Neural cell (in vitro differentiated cells): ENCODE results near the gene PUM1.

Source experiments
- POLR2AphosphoS5 ChIP-seq: IDR thresholded peaks from 2 replicates; pipeline ENCODE4 v1.6.1; 2012
- RAD21 ChIP-seq: fragments of 450-650 bp; conservative IDR thresholded peaks from 2 replicates; pipeline ENCODE4 v1.6.1; 2014; ENCODE audit warnings: antibody characterized with exemption, mild to moderate bottlenecking, moderate library complexity

GRCh38 chr1:30957560-30958222 lies 107.8 kb downstream of the PUM1 start:
- TF ChIP-seq RAD21 (no peak), POLR2AphosphoS5 (no peak)
